Stomach smooth muscle (tissue), 2 donors: ENCODE data around the gene ZNHIT1.

Experiments used
- H3K27ac ChIP-seq: one replicate; pipeline ENCODE4 v1.7.0; 2013; ENCODE audit warnings: mild to moderate bottlenecking, low read length, inconsistent platforms
- H3K27me3 ChIP-seq, 2 donors: one replicate each; pipeline ENCODE4 v1.7.0; 2013; ENCODE audit warnings: low read length in 2 of 2; ENCODE audit not compliant: insufficient read depth in 2 of 2, control insufficient read depth in 1 of 2
- H3K36me3 ChIP-seq, 2 donors: one replicate each; pipeline ENCODE4 v1.7.0; 2013; ENCODE audit warnings: low read length in 2 of 2; ENCODE audit not compliant: control insufficient read depth in 2 of 2, insufficient read depth in 2 of 2
- H3K4me1 ChIP-seq: one replicate; pipeline ENCODE4 v1.7.0; 2013; ENCODE audit warnings: low read length; ENCODE audit not compliant: control insufficient read depth, insufficient read depth
- H3K4me3 ChIP-seq, 2 donors: one replicate each; pipeline ENCODE4 v1.7.0; 2013; ENCODE audit warnings: low read length in 2 of 2
- H3K9ac ChIP-seq, 2 donors: one replicate each; pipeline ENCODE4 v1.7.0; 2013; ENCODE audit warnings: low read length in 2 of 2, mild to moderate bottlenecking in 1 of 2
- H3K9me3 ChIP-seq, 2 donors: one replicate each; pipeline ENCODE4 v1.7.0; 2013; ENCODE audit warnings: low read length in 2 of 2; ENCODE audit not compliant: control insufficient read depth in 2 of 2
- donor health status: healthy.
- donor health status: Pancreatic carcinoma.

ZNHIT1 gene

DNA sequence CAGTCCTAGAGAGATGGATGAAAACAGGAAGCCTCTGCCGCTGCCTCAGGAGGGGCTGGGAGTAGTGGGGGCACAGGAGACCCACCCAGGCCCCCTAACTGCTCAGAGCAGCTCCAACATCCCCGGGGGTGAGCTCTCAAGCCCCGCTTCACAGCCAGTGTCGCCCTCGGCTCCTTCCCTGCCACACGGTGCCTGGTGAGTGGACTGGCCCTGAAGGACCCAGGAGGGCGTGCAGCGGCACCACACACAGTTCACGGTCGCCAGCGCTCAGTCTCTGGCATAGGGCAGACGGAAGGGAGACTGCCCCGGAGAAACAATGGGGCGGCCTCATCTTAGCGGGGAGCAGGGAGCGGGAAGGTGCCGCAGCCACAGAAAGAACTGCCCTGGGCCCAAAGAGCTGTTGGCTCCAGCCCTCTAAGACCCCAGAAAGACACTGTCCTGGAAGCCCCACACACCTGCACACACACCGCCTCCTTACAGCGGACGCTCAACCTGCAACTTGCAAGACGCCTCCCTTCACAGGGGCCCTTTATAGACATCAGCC, 18.4 kb downstream of the ZNHIT1 start:
- peaks cover 22% of the 10 kb centered on the region for H3K4me1 ChIP-seq
- H3K9me3 ChIP-seq = no peaks in the 10 kb centered on the region
- no peak overlapping the region for H3K27ac ChIP-seq
- H3K27me3 ChIP-seq = peaks cover 0 to 2% of the 10 kb centered on the region in 2 donors
- no peak overlapping the region for H3K9ac ChIP-seq
- no peak overlapping the region for H3K4me3 ChIP-seq
- H3K36me3 ChIP-seq = peaks cover 14 to 16% of the 10 kb centered on the region in 2 donors

DNA sequence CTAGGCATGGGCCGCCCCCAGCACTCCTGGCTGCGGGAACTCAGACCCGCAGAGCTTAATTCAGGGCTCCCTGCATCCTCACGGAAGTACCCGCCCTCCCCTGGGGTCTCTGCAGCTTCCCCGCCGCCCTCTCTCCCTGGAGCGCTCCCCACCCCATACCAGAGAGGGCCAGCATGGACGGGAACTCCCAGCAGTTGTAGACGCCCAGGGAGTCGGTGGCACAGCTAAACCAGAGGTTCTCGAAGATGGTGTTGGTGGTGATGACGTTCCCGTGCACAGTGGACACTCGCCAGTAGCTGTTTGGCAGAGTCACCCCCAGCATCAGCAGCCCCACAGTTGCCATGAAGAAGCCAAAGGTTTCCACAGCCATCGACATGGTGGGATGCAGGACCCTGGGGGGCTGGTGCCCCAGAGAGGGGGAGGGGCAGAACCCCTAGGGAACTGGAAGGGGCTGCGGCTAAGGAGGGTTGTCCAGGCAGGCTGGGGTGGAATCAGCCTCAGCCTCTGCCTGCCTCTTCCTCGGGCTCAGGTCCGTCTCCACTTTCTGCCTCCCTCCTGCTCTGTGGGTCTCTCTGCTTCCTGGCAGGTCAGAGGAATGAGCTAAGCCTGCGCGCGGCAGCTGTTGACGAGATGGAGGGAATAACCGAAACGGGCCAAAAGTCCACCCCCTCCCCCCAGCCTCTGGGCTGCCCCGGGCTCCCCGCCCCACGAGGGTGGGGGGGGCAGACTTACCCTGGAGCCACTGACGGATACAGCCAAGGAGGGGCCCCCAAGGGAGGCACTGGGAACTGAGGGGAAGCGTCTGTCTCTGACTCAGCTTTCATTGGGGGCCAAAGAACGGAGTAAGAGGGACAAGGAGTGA, 19.5 kb downstream of the ZNHIT1 start, which contains the start of gene CLDN15:
Gene CLDN15, minus strand, starts transcription at position 597 of the 862 bp plus-strand sequence. Its CDS starts 221 bp downstream, at position 376.
- H3K27me3 ChIP-seq = no peaks in the 10 kb centered on the region
- H3K36me3 ChIP-seq = peaks cover 14 to 16% of the 10 kb centered on the region in 2 donors
- peak within 1 kb of the TSS; percentile 46 to 55 for H3K9ac ChIP-seq
- no peaks in the 10 kb centered on the region for H3K9me3 ChIP-seq
- peaks cover 15% of the 10 kb centered on the region for H3K4me1 ChIP-seq
- peak within 1 kb of the TSS; percentile 53 for H3K27ac ChIP-seq
- H3K4me3 ChIP-seq = peak within 1 kb of the TSS in 1 of 2 donors; percentile 54

- Histone ChIP-seq H3K9me3 (no peaks in the 10 kb centered on the region), H3K9ac (peak overlapping the region; percentile 33 to 55), H3K27me3 (no peaks in the 10 kb centered on the region), H3K4me3 (peak overlapping the region in 1 of 2 donors; percentile 52), H3K4me1 (peaks cover 17% of the 10 kb centered on the region), H3K36me3 (peaks cover 15 to 18% of the 10 kb centered on the region in 2 donors), H3K27ac (peak overlapping the region; percentile 53)
Observed at GRCh38 chr7:101238226-101239182, 20.5 kb downstream of the ZNHIT1 start.

DNA sequence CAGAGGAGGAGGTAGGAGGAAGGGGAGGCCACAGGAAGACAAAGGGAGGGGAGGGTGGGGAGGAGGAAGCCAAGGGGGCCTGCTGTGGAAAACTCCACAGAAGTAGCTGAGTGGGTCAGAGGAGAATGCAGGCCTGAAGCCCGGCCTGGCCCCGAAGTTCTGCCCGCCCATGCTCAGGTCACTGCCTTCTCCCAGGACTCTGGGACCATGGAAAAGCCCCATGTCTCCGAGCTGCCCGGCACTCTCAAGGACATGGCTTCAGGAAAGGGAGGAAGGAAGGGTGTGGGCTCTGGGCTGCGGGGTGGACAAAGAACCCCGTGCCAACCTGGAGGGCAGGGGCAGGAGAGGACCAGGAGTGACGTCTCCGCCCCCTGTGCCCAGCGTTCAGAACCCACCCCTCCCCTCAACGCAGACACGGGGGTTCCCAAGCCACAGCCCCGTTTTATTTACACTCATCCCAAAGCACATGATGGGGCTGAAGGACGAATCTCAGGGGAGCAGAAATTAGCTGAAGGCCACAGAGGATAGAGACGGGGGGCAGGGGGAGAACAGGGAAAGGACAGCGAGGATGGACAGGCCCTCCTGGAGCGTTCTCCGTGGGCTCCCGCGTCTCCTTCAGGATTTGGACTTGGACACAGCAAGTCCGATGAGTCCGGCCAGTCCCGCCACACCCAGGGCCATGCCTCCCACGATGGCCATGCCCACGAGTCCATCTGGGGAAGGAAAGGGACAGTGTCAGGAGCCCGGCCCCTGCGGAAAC, 21.4 kb downstream of the ZNHIT1 start:
- Histone ChIP-seq H3K27ac (peak overlapping the region; percentile 53), H3K9ac (no peak overlapping the region), H3K4me3 (no peak overlapping the region), H3K4me1 (peaks cover 26% of the 10 kb centered on the region), H3K36me3 (peaks cover 17 to 18% of the 10 kb centered on the region in 2 donors), H3K9me3 (no peaks in the 10 kb centered on the region), H3K27me3 (no peaks in the 10 kb centered on the region)

DNA sequence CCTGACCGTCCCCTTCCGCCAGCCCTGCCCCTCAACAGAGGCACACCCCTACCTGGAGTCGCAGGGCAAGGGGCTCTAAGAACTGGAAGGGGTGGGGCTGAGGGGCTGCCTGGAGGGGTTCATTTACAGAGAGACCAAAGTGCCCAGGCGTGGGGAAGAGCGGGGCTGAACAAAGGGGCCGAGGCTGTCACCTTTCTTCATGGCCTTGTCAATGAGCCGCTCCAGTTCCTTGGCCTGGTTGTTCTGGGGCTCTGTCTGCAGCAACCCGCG, 21.9 kb downstream of the ZNHIT1 start:
- Histone ChIP-seq H3K4me3 (no peak overlapping the region), H3K9me3 (no peaks in the 10 kb centered on the region), H3K4me1 (peaks cover 28% of the 10 kb centered on the region), H3K36me3 (peaks cover 17 to 18% of the 10 kb centered on the region in 2 donors), H3K27ac (no peak overlapping the region), H3K9ac (no peak overlapping the region), H3K27me3 (no peaks in the 10 kb centered on the region)

GRCh38 chr7:101240226-101241014, 22.5 kb downstream of the ZNHIT1 start:
- Histone ChIP-seq H3K4me3 (no peak overlapping the region), H3K27me3 (no peaks in the 10 kb centered on the region), H3K9me3 (no peaks in the 10 kb centered on the region), H3K9ac (no peak overlapping the region), H3K4me1 (peaks cover 33% of the 10 kb centered on the region), H3K36me3 (peaks cover 17 to 18% of the 10 kb centered on the region in 2 donors), H3K27ac (no peak overlapping the region)

DNA sequence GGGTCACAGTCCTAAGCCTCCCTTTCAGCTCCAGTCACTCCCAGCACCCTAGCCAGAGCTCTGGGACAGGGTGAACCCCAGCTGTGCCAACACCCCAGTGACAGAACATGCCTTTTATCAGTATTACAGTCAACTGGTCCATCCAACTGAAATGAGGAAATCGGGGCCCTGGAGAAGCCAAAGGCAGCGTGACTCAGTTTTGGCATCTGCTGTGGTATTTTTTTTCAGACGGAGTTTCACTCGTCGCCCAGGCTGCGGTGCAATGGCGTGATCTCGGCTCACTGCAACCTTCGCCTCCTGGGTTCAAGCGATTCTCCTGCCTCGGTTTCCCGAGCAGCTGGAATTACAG, 23.0 kb downstream of the ZNHIT1 start:
- Histone ChIP-seq H3K9ac (no peak overlapping the region), H3K4me1 (peaks cover 38% of the 10 kb centered on the region), H3K27me3 (no peaks in the 10 kb centered on the region), H3K36me3 (peaks cover 17 to 18% of the 10 kb centered on the region in 2 donors), H3K27ac (no peak overlapping the region), H3K9me3 (no peaks in the 10 kb centered on the region), H3K4me3 (no peak overlapping the region)

GRCh38 chr7:101241443-101242349, 23.7 kb downstream of the ZNHIT1 start:
- no peaks in the 10 kb centered on the region for H3K9me3 ChIP-seq
- peaks cover 38% of the 10 kb centered on the region for H3K4me1 ChIP-seq
- no peak overlapping the region for H3K27ac ChIP-seq
- H3K4me3 ChIP-seq = no peak overlapping the region
- H3K36me3 ChIP-seq = peaks cover 17 to 18% of the 10 kb centered on the region in 2 donors
- no peak overlapping the region for H3K9ac ChIP-seq
- no peaks in the 10 kb centered on the region for H3K27me3 ChIP-seq
